Stimulated activated CD8-positive, alpha-beta memory T cell treated with anti-CD3 and anti-CD28 coated beads, Interleukin-4, amount 100 ng/mL, for 48 hours (primary cell): Measurements from ENCODE around the gene SPATA33.

Experiments
- DNase-seq: peaks from one replicate; pipeline ENCODE4 v3.0.0-alpha.2; 2020

Gene SPATA33

DNA sequence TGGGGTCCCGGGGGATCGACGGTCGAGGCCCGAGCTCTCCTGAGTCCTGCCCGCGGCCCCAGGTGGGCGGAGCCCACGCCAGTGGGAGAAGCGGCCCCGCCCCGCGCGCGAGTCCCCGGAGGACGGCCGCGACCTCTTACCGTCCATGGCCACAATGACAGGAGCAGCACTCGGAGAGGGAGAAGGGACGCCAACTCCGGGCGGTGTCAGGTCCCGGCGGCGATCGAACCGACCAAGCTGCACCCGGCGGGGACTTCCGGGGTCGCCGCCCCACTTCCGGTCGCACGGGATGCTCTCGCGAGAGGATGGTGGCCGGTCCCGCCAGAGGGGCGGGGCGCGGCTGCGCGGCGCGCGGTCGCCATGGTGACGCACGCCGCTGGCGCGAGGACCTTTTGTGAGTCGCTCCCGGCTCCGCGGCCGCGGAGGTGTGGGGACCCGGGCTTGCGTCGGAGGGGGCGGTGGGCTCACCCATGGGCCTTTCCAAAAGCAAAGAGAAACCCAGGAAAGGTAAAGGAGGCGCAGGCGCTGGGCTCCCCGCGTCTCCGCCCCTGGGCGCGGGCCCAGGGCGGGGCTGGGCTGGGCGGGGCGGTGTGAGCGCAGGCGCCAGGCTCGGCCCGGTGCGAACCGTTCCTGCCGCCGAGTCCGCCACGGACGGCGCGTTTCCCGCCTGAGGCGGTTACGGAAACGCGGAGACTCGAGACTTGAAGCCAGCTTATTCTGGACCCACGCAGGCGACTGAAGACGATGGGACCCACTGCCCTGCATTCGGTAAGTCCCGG lies at the start of gene SPATA33, which contains the start of gene CHMP1A:
Gene SPATA33, plus strand, starts transcription at position 395 of the 779 bp plus-strand sequence. Its CDS starts 76 bp downstream, at position 471.
Gene CHMP1A, minus strand, starts transcription at position 267 of the 779 bp plus-strand sequence. Its CDS starts 120 bp downstream, at position 147.
- peak; percentile 94 for DNase-seq

DNA sequence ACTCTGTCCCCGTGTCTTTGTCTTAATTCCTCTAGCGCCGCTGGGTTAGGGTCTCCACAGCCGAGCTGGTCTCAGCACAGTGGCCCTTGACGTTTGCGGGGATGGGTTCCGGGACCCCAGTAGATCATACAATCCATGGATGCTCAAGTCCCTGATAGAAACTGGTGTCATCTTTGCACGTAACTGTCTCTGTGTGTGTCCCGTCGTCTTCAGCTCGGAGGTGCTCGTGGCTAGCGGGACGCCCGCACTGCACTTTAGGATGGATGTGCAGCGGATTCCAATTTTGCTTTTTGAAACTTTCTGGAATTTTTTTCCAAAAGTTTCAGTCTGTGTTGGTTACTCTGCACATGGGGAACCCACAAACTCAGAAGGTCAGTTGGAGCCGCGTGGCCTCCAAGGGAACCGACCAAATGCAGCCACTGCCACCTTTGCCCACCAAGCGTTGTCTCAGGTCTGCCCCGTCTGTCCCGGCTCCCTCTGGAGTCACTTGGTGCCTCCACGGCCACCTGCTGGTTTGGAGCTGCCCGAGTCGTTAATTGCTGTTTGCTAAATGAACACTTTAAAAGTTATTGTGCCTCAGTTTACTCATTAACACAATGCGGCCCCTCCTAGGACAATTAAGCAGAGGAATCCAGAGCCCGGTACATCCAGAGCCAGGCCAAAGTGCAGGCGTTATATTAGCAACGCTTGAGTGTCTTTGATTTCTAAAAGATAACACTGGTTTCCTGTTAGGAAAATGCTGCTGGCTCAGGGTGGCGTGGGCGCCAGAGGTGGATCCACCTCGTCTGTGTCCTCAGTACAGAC lies 49.5 kb upstream of the SPATA33 start:
- DNase-seq = no peak

DNA sequence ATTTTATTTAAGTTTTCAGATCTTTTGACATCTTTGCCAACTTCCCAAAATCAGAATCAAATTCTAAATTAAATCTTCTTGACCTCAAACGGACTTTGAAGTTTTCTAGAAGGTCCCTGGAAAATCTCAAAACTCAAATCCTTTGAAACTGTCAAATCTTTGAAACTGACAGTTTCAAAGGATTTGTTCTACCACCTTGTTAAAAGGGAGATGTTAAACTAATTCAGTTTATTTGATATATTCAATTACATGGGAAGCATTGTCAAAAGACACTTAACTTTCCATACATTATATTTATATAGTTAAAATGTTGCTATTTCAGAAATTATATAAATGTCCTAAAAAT lies 47.6 kb upstream of the SPATA33 start:
- no peak for DNase-seq

DNA sequence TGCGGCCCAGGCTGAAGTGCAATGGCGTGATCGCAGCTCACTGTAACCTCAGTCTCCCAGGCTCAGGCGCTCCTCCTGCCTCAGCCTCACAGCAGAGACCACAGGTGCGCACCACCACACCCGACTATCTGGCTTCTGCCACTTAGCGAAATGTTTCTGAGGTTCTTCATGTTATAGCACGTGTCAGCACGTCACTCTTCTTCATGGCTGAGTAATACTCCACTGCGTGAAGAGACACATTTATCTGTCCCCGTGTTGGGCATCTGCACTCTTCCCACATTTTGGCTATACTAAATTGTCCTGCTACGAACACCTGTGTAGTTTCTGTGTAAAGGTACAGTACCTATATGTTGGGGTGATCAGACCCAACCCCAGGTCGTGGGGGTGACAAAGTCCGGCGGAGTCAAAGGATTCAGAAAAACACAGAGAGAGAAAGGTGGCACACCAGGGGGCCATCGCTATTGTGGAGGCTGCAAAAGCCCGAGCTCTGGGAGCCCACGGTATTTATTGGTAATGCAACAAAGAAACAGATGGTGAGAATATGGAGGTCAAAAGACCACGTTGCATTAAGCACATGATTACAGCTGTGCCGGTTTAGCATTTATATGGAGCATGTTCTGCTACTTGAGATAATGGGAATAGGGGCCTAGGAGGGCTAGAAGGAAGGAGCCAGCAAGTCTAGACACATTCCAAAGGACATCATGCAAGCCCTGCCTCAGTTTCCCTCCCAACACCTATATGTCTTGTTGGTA lies 45.0 kb upstream of the SPATA33 start:
- DNase-seq = no peak

DNA sequence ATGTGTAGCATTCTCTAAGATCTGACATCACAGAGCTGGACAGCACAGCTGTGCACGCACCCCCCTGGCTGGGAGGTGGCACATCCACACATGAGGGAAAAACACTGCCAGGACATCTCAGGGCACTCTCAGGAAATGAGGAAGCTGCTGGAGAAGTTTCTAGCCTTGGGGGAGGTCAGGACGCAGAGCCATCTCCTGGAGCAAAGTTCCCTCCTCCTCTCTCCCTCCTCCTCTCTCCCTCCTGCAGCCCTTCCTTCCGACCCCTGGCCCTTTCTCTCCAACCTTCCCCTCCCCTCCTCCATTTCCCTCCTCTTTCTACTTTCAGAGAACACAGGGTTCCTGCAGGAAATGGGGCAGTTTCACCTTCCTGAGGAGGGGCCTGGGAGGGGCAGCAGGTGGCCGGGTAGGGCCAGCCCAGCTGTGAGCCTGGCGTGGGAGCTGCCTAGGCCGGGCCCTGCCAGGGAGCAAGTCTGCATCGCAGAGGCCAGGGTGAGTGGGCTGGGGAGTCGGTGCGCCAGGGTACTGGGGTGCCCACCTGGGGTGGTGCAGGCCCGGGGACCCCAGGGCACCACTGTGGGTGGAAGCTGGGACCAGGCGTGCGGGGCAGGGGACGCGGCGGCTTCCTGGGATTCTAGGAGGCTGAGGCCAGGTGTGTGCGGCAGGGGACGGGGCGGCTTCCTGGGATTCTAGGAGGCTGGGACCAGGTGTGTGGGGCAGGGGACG lies 44.2 kb upstream of the SPATA33 start, which contains the start of gene DPEP1:
Gene DPEP1, plus strand, starts transcription at position 412 of the 723 bp plus-strand sequence. CDS start 16,769 bp downstream, outside the sequence.
- DNase-seq = no peak

DNA sequence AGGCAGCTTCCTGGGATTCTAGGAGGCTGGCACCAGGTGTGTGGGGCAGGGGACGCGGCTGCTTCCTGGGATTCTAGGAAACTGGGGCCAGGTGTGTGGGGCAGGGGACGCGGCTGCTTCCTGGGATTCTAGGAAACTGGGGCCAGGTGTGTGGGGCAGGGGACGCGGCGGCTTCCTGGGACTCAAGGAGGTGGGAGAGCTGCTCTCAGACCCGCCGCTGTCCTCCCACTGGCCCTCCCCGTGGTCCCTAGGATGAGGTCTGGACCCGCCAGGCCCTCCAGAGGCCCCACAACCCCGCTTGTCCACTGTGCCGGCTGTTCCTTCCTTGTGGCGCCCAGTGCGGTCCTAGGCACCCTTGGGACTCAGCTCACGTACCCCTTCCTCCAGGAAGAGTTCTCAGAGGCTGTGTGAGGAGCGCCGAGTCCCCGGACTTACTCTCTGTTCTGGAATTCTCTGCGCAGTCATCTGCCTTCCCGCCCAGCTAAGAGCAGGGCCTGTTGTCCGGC lies 43.6 kb upstream of the SPATA33 start:
- no peak for DNase-seq

DNA sequence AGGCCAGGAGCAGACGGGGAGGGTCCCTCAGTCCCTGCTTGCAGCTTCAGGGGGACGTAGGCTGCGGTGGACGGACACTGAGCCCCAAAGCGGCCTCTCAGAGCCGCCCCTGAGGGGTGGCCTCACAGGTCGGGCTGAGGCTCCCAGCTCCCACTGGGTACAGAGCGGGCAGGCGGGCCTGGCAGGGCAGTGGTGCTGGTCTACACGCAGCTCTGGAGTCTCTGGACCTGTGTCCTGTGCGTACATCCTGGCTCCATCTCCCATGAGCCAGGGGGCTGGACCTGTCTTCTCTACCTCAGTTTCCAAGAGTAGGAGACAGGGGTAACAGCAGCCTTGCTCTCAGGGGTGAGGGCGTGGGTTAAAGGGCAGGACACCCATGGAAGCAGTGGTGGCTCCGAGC lies 42.5 kb upstream of the SPATA33 start:
- DNase-seq = no peak

DNA sequence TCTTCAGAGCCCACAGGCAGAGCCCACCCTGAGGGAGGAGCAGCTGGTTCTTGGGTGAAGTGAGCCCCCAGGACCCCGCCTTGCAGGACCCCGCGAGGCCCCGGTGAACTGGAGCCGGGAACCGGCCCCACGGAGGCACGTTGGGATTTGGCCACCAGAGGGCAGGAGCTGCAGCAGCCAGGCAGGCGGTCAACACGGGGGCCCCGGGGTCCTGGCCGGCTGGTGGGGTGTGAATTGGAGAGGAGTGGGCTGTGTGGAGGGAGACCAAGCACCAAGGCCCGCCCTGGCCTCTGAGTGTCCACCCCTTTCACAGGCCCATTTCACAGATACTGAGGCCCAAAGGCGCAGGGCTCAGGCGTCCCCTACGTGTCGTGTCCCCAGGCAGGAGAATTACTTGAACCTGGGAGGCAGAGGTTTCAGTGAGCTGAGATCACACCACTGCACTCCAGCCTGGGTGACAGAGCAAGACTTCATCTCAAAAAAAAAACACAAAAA lies 42.0 kb upstream of the SPATA33 start:
- peak; percentile 52 for DNase-seq

DNA sequence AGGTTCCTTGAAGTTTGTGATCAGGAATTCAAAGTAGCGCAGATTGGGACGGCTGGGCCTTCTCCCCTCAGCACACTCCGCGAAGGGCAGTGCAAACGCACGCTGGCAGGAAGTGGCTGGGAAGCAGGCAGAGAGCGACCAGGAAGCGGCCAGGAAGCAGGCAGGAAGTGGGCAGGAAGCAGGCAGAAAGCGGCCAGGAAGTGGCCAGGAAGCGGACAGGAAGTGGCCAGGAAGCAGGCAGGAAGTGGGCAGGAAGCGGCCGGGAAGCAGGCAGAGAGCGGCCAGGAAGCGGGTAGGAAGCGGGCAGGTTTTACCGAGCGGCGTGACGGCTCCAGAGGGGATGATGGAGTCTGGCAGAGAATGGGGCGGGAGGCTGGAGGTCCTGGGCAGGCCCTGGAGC lies 41.0 kb upstream of the SPATA33 start:
- no peak for DNase-seq

DNA sequence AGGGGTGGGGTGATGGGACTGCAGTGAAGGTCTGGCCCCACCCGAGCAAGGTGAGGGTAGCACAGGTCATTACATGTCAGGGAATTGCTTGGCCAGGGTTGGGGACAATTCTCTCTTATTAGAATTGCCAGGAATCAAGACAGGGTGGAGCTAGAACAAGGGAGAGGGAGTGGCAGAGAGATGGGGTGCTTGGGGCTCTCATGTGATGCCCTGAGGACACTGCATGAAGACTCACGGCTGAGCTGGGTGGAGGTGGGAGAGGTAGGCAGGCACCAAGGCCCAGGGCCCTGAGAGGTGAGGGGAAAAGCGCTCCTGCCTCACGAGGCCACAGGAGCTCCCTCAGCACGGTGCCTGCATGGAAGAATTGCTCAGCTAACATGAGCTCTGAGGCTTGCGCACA lies 40.6 kb upstream of the SPATA33 start:
- no peak for DNase-seq

DNA sequence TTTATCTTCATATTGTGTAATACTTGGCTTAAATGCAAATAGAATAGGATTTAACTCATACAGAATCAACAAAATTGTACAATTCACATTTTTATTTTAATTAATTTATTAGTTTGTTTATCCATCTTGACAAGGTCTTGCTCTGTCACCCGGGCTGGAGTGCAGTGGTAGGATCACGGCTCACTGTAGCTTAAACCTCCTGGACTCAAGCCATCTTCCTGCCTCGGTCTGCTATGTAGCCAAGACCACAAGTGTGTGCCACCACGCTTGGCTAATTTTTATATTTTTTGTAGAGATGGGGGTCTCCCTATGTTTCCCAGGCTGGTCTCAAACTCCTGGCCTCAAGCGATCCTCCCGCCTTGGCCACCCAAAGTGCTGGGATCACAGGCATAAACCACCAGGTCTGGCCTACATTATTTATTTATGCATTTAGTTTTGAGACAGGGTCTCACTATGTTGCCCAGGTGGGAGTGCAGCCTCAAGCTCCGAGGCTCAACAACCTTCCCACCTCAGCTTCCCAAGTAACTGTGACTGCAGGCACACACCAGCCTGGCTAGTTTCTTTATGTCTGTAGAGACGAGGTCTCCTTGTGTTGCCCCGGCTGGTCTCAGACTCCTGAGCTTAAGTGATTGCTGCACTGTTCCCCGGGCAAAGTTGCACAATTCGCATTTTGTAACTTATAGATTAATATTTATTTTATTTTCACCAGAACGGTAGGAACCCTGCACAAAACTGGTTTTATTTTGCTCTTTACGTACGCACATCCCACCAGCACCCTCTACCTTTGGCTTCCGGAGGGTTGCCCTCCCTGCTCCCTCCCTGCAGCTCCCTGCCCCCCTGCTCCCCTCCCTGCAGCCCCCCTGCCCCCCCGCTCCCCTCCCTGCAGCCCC lies 39.3 kb upstream of the SPATA33 start:
- no peak for DNase-seq

DNA sequence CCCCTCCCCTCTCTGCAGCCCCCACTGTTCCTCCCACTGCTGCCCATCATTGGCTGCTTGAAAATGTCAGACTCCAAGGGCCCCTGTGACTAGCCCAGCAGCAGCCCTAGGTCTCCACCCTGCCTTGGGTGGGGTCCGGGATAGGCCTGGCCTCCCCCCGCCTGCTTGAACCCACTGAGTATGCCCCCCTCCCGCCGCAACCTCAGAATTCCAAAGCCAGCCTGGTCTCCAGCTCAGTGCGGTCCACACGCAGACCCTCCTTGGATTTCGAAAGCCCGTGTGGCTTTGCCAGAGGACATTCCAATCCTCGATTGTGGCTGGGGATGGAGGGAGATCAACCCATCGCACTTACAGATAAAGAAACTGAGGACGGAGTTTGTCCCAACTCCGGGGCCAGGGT lies 37.8 kb upstream of the SPATA33 start:
- DNase-seq = no peak

DNA sequence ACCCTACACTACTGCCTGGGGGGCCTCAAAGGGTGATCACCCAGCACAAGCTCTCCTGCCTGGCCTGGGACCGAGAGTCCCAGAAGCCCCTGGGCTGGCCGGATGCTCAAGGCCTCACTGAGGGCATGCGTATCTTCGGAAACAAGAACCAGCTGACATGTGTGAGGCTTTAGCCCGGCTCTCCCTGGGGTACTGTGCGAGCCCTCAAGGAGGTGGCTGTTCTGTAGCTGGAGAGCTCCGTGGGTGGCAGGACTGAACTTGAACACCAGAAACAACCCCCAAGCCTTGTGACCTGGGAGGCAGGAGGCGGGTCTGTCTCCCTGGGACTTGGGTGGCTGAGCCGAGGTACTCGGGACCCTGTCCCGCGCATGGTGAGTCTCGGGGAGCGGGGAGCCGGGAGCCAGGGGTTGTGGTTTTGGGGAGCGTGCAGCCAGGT lies 37.2 kb upstream of the SPATA33 start:
- DNase-seq = no peak

DNA sequence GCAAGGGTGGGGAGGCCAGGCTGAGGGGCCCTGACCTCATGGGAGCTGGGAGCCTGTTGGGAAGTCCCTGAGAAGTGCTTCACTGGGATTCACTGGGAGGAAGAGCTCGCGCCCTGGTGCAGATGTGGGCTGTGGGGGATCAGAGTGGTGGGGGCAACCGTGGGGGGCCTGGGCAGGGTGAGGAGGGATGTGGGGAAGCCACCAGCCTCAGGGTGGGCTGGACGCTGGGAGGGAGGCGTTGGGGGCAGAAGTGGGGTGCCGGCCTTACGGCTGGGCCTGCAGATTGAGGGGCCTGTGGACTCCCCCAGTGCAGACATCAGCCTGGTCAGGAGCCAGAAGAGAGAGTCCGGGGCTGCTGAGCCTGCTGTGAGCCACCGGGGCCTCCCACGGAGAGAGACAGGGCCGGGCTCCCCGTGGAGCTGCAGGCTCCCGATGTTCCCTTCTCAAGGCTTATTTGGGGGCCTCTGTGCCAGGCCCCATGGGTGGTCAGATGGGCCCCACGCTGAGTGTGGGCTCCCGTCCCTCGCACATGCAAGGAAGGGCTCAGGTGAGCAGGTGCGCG lies 36.4 kb upstream of the SPATA33 start:
- no peak for DNase-seq

DNA sequence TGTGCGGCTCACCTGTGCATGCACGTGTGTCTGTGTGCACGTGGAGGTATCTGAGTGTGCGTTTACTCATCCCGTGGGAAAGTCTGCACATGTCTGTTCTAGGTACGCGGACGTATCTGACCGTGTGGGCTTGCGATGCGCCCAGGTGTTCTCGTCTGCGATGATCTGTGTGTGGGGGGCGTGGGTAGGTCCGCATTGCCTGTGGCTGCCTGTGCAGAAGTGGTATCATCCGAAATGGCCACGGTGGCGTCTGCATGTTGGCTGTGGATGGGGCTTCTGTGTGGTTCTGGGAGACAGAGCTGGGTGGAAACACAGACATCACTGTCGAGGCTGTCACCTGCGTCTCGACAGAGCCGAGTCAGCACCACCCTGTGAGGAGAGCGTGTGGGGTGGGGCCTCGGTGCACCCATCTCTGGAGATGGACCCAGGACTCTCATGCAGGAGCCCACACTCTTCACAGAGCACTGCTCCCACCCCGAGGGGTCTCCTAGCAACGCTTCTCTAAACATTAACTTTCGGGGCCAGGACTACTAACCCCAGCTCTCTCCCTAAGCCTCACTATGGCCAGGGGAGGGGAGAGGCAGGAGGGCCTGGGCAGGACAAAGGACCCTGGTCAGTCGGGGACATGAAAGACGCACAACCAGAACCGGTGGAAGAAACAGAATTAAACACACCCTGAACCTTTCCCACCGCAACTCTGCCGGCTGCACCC lies 35.8 kb upstream of the SPATA33 start:
- DNase-seq = no peak

DNA sequence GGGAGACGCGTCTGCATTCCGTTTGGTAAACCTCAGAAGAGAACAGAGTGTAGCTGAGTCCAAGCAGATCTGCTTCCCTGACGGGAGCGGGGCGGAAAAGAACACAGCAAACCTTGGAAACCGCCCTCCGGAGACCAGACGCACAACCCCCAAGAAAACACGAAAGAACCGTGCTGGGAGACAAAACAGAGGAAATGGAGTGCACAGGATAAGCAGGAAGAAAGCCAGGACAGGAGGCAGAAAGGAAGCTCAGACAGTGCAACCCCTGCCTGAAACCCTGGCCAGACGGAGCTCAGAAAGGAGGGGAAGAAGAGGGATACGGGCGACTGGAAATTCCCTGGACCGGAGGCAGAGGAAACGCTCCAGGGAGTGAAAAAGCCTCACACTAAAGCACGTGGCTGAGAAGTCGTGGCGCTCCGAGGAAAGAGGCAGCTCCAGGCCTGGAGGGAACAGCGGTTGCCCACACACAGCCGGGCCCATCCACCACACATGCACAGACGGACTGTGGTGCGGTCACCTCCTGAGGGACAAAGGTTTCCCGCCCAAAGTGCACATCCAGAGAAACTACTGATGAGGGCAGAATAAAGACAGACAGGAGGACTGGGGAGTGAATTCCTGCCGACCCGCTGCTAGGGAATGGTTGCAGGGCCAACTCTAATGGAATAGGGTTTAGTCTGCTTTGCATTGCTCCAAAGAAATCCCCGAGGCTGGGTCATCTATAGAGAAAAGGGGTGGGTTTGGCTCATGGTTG lies 34.0 kb upstream of the SPATA33 start:
- DNase-seq = no peak

DNA sequence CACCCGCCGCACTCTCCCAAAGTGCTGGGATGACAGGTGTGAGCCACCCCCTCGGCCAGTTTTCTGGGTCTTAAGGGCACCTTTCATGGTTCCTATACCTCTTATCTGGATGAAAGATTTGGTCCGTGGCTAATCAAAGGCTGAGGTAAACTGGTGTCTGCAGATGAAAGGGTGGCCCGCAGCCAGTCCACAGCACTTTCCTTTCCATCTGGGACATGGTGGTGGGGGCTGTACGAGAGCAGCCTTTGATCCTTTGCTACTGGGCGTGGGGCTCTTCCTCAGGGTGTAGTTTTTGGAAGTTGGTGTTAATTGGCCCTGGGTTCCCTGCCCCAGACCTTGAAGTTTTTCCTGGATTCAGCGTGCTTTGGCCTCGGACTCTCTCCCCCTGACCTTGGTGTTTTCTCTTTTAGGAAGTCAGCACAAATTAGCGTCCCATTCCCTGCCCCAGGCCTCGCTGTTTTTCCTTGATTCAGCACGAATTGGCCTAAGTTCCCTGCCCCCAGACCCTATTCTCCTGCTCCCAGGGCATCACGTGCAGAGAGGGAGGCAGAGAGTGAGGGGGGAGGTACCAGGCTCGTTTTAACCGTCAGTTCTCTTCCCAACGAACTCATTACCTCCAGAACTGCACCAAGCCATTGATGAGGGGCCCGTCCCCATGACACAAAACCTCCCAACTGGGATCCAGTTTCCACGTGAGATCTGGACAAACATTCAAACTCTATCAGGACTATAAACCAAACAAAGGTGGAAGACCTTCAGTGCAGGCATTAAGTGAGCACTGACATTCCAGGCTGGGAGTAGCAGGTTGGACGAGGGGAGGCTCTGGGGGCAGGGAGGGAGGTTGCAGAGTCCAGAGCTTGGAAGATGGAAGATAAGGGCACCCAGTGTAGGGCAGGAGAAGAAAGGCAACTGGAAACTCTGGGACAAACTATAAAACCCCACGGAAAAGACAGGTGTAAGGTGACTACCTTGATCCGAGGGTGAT lies 32.6 kb upstream of the SPATA33 start:
- no peak for DNase-seq
